Astrocyte of the spinal cord (primary cell): ENCODE results near the gene INAVA.
A peak's percentile ranks its signal among the peaks of the same experiment; 100 is the strongest.

Experiments used
- DNase-seq: peaks from one replicate; pipeline ENCODE4 v3.0.0; 2011; ENCODE audit warnings: low read depth, low spot score
- H3K4me3 ChIP-seq: 2 replicates; pipeline ENCODE4 v1.5.1; 2011; ENCODE audit warnings: low read depth, mild to moderate bottlenecking, low read length, moderate library complexity
- CTCF ChIP-seq: IDR thresholded peaks from 2 replicates; pipeline ENCODE4 v1.5.1; 2012; ENCODE audit warnings: low read depth, mild to moderate bottlenecking, low read length, inconsistent platforms
- in situ Hi-C: cut with HindIII; loops from 2 replicates; pipeline ENCODE4 v1.10.0; 2017; ENCODE audit warnings: low sequenced_read_pairs

The INAVA gene

GRCh38 chr1:200900877-200901276 lies 6.2 kb downstream of the INAVA start:
- no peak overlapping the region for H3K4me3 ChIP-seq
- no peak for TF ChIP-seq CTCF
- no peak for DNase-seq
- in situ Hi-C loops: no loop called here

GRCh38 chr1:200901350-200901749 lies 6.7 kb downstream of the INAVA start:
- no peak for TF ChIP-seq CTCF
- no peak for DNase-seq
- in situ Hi-C loops: no loop called here
- H3K4me3 ChIP-seq: no peak overlapping the region

GRCh38 chr1:200901796-200902444 lies 7.2 kb downstream of the INAVA start:
- H3K4me3 ChIP-seq: no peak overlapping the region
- in situ Hi-C loops: no loop called here
- no peak for TF ChIP-seq CTCF
- no peak for DNase-seq

- DNase-seq: no peak
- in situ Hi-C loops: no loop called here
- H3K4me3 ChIP-seq: no peak overlapping the region
- TF ChIP-seq CTCF: no peak
These were observed 9.1 kb downstream of the INAVA start for GRCh38 chr1:200903793-200904192.

- no peak for TF ChIP-seq CTCF
- in situ Hi-C loops: no loop called here
- no peak for DNase-seq
- H3K4me3 ChIP-seq: no peak overlapping the region
These were observed 10.1 kb downstream of the INAVA start for GRCh38 chr1:200904772-200905171.

GRCh38 chr1:200905411-200906052 lies 10.8 kb downstream of the INAVA start:
- in situ Hi-C loops: no loop called here
- TF ChIP-seq CTCF: no peak
- peak; percentile 20 for DNase-seq
- no peak overlapping the region for H3K4me3 ChIP-seq
